Stimulated activated naive B cell treated with anti-CD40 and anti-IgM and Interleukin-4, amounts not matched to agents 10 μg/mL and 1 μg/mL and 100 μg/mL, for 72 hours (primary cell): ENCODE results near the gene PLCH2.
A peak's percentile ranks its signal among the peaks of the same experiment; 100 is the strongest.

ENCODE experiments used
- ATAC-seq, 2 donors: fragments of 150-1000 bp; cut with Tn5 transposase; replicated peaks; 2 replicates each; pipeline ENCODE4 v1.10.0; 2021; ENCODE audit warnings: moderate library complexity in 1 of 2
- DNase-seq: peaks from one replicate; pipeline ENCODE4 v3.0.0; 2021
- H3K27ac Mint-ChIP-seq: one replicate; pipeline ENCODE4 v1.8.0; 2022; ENCODE audit warnings: mild to moderate bottlenecking, mixed read lengths
- H3K27me3 Mint-ChIP-seq, 2 donors: one replicate each; pipeline ENCODE4 v1.8.0; 2022; ENCODE audit warnings: mixed read lengths in 2 of 2
- H3K36me3 Mint-ChIP-seq, 2 donors: one replicate each; pipeline ENCODE4 v1.8.0; 2022; ENCODE audit warnings: mixed read lengths in 2 of 2, mild to moderate bottlenecking in 1 of 2
- H3K4me1 Mint-ChIP-seq, 2 donors: one replicate each; pipeline ENCODE4 v1.8.0; 2022; ENCODE audit warnings: mixed read lengths in 2 of 2, mild to moderate bottlenecking in 1 of 2
- H3K4me3 Mint-ChIP-seq, 2 donors: one replicate each; pipeline ENCODE4 v1.8.0; 2022; ENCODE audit warnings: mild to moderate bottlenecking in 2 of 2, mixed read lengths in 2 of 2, moderate library complexity in 1 of 2
- H3K9me3 Mint-ChIP-seq, 2 donors: one replicate each; pipeline ENCODE4 v1.8.0; 2022; ENCODE audit warnings: mixed read lengths in 2 of 2, mild to moderate bottlenecking in 1 of 2

Gene PLCH2

DNA sequence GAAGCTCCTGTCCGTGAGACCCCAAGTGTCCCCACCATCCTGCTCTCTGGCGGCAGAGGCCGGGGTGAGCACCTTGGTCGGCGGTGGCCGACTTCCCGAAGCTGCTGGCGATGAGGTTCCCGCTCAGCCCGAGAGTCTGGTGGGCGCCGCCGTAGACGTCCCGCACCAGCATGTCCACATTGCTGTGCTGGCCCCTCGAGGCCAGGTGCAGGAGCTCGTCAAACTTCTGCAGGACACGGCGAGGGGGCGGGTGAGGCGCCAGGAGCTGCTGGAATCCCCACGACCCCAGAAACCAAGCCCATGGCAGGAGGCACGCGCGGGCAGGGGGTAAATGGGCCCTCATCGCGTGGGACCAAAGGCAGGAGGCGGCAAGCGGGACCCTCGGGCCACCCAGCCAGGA lies 43.6 kb downstream of the PLCH2 start:
- Mint-ChIP-seq H3K36me3 (peaks cover 33 to 40% of the 10 kb centered on the region in 2 donors), H3K27me3 (no peaks in the 10 kb centered on the region), H3K27ac (no peak overlapping the region), H3K4me3 (no peak overlapping the region), H3K4me1 (peaks cover 13 to 24% of the 10 kb centered on the region in 2 donors), H3K9me3 (no peaks in the 10 kb centered on the region)
- DNase-seq (no peak), ATAC-seq (no peak)

DNA sequence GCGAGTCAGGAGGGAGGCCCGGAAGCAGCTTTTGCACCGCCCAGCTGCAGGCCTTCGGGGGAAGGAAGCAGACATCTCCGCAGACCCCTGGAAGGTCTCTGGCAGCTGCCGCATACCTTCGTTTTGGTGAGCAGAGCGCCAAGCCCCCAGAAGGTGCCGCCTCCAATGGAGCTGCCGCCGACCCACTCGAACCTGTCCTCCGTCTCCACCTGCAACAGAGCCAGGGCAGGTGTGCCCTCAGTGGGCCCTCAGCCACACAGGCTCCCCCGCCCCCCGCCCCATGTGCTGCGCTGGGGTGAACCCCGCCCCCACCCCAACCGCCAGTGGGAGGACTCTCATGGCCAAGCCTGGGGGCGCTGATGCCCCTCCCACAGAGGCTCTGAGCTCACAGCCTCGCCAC lies 44.1 kb downstream of the PLCH2 start:
- ATAC-seq: no peak
- no peaks in the 10 kb centered on the region for H3K27me3 Mint-ChIP-seq
- H3K36me3 Mint-ChIP-seq: peaks cover 34 to 44% of the 10 kb centered on the region in 2 donors
- no peaks in the 10 kb centered on the region for H3K9me3 Mint-ChIP-seq
- no peak for DNase-seq
- H3K27ac Mint-ChIP-seq: no peak overlapping the region
- H3K4me3 Mint-ChIP-seq: no peak overlapping the region
- peaks cover 18 to 29% of the 10 kb centered on the region in 2 donors for H3K4me1 Mint-ChIP-seq

DNA sequence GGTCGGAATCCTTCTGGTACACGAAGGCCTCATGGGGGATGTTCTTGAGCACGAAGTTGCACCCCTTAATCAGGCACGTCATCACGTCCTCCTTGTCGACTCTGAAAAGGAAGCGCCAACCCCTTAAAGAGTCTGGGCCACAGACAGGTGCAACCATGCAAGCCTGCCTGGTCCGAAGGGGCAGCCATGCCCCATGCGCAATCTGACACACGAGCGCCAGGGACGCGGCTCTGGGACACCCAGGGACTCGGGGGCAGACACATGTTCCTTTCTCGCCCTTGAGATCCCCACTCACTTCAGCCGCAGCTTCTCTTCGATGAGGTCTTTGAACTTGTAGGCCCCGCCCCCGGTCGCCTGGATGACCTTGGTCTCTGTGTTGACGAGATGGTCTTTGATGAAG lies 44.7 kb downstream of the PLCH2 start:
- Mint-ChIP-seq H3K9me3 (no peaks in the 10 kb centered on the region), H3K4me1 (peaks cover 19 to 32% of the 10 kb centered on the region in 2 donors), H3K4me3 (no peak overlapping the region), H3K27ac (no peak overlapping the region), H3K36me3 (peaks cover 32 to 40% of the 10 kb centered on the region in 2 donors), H3K27me3 (no peaks in the 10 kb centered on the region)
- ATAC-seq (no peak), DNase-seq (no peak)

DNA sequence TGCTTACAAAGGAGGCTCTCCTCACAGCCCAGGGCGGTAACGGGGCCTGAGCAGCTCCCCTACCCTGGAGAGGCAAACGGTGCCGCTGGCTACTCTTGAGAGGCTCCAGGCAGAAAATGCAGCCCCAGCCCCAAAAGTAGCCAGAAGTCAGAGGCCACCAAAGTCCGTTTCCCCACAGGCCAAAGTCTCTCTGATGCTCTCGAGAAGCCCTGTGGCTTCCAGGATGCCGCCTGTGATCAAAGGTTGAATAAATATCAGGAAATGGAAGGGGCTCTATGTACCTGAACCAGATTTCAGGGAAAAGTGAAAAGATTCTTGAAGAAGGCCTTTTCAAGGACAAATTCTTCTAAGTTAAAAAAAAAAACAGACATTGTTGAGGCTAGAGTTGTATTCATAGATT lies 46.1 kb downstream of the PLCH2 start:
- ATAC-seq: no peak
- Mint-ChIP-seq H3K4me1 (peaks cover 25 to 38% of the 10 kb centered on the region in 2 donors), H3K4me3 (no peak overlapping the region)

DNA sequence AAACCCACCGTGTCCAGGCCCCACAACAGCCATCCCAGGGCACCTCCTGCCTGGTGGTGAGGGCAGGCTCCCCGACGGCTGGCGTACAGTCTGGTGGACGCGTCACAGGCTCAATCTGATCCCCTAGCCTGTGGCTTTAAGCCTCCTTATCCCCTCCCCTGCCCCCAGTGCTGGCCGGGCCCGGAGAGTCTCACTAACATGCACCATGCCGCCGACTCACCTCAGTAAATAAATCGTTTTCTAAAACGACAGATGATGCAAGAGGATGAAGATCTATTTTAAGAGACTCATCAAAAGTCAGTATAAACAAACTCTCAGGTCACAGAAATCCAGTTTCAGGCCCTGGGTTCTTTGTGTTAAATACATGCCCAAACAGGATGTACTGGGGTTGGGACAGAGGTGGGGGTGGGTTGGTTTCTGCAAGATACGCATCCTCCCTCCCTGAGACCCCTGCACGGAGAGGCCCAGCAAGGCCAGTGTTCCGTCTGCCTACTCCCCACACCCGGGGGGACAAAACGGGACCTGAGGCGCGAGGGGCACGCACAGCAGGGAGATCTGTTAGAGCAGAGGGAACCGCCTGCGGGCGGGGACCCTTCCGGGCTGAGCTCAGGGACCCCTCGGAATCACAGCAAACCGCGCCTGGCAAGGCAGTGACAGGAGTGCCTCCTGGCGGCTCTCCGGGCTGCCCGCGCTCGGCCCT lies 47.3 kb downstream of the PLCH2 start:
- H3K36me3 Mint-ChIP-seq: peaks cover 18 to 24% of the 10 kb centered on the region in 2 donors
- H3K27ac Mint-ChIP-seq: peak overlapping the region; percentile 37
- peaks cover 31 to 44% of the 10 kb centered on the region in 2 donors for H3K4me1 Mint-ChIP-seq
- DNase-seq (no peak), ATAC-seq (no peak)
- no peak overlapping the region for H3K4me3 Mint-ChIP-seq
- H3K9me3 Mint-ChIP-seq: no peaks in the 10 kb centered on the region
- H3K27me3 Mint-ChIP-seq: no peaks in the 10 kb centered on the region

More for the DNA sequence above, 46.1 kb downstream of the PLCH2 start:
- no peak for DNase-seq
- Mint-ChIP-seq H3K27ac (no peak overlapping the region), H3K36me3 (peaks cover 25 to 31% of the 10 kb centered on the region in 2 donors), H3K27me3 (no peaks in the 10 kb centered on the region), H3K9me3 (no peaks in the 10 kb centered on the region)

DNA sequence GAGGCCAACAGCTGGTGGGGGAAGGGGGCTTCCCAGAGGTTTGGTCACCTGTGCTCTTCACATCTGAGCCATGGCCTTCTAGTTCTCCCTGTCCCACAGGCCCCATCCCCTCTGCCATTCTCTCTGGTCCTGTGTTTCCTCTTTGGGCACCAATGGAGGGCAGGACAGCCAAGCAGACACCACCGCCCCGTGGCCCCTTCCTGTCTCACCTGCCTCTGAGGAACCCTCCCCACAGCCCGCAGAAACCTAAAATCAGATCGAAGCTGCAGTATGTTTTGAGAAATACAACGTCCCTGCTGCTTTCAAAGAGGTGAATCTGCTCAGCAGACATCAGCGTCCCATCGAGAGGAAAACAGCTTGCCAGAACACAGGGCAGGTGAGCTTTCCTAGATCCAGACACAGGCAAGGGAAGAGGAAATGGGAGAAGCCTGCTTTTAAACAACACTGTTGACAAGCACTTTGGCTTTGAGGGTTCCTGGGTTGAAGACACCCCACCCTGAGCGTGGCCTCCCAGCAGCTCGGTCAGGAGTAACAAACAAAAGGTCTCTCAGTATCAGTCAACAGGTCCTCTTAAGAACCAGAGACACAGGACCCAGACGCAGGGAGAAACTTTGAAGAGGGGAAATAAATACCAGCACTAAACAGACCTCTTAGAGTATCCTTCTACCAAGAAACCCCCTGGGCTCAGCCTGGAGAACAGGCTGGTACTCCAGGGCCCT lies 48.0 kb downstream of the PLCH2 start:
- H3K27ac Mint-ChIP-seq: peak overlapping the region; percentile 42
- no peaks in the 10 kb centered on the region for H3K9me3 Mint-ChIP-seq
- ATAC-seq (no peak), DNase-seq (no peak)
- H3K4me3 Mint-ChIP-seq: peak overlapping the region; percentile 96 to 97
- H3K36me3 Mint-ChIP-seq: peaks cover 11 to 17% of the 10 kb centered on the region in 2 donors
- H3K4me1 Mint-ChIP-seq: peaks cover 33 to 51% of the 10 kb centered on the region in 2 donors
- H3K27me3 Mint-ChIP-seq: no peaks in the 10 kb centered on the region

DNA sequence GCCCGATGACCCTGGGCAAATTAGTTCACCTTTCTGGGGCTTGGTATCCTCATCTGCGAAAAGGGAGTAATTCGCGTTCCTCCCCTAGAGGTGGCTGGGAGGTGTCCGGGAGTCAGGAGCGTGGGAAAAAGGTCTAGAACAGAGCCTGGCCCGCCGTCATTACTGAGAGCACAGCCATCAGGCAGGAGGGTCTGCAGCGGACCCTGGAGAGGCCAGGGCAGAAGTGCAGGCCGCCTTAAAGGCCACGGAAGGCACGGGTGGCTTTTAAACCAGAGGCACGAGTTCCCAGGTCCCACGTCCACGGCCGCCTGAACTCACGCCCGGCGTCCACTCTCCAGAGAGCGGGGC lies 49.5 kb downstream of the PLCH2 start:
- H3K36me3 Mint-ChIP-seq: peaks cover 9 to 13% of the 10 kb centered on the region in 2 donors
- ATAC-seq: no peak
- peaks cover 0 to 1% of the 10 kb centered on the region in 2 donors for H3K27me3 Mint-ChIP-seq
- DNase-seq: no peak
- peak overlapping the region; percentile 86 for H3K27ac Mint-ChIP-seq
- H3K4me3 Mint-ChIP-seq: peak overlapping the region; percentile 96 to 97
- peaks cover 33 to 54% of the 10 kb centered on the region in 2 donors for H3K4me1 Mint-ChIP-seq
- H3K9me3 Mint-ChIP-seq: no peaks in the 10 kb centered on the region

DNA sequence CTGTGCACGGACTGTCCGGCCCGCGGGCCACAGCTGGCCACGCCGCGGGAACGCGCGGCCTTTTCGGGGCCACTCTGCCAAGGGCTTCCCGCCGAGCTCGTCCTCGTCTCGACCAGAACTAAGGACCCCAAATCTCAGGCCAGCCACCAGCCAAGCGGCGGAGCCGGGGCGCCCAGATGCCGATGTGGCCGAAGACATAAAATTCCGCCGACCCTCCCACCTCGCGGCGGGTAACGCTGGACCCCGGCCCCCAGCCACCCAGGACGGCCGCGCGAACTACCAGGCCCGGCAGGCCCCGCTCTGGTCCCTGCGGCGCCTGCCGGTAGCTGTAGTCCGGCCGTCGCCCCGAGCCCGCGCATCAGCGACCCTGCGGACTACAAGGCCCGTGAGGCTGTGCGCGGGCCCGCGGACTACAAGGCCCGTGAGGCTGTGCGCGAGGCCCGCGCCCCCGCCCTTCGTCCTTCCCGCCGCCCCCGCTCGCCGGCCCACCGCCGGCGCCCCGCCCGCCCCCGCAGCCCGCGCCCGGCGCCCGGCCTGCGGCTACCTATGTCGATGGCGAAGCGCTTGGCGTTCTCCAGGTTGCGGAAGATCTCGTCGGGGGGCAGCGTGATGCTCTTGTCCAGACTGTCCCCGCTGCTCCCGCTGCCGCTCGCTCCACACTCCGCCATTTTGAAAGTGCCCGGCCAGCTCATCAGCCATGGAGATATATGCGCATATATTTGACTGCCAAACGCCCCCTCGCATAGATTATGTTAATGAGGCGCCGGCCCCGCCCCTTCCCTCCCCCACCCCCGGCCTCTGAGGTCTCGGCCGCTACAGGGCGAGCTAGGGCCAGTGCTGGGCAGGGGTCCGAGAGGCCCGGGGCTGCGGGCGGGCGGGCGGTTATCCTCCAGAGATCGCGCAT lies 50.1 kb downstream of the PLCH2 start, which contains the start of gene PANK4:
Gene PANK4, minus strand, starts transcription at position 677 of the 904 bp plus-strand sequence. Its CDS starts 9 bp downstream, at position 668.
- peak; percentile 90 to 93 for ATAC-seq
- H3K36me3 Mint-ChIP-seq: peaks cover 5 to 6% of the 10 kb centered on the region in 2 donors
- no peaks in the 10 kb centered on the region for H3K9me3 Mint-ChIP-seq
- peaks cover 38 to 59% of the 10 kb centered on the region in 2 donors for H3K4me1 Mint-ChIP-seq
- peak; percentile 83 for DNase-seq
- H3K4me3 Mint-ChIP-seq: peak within 1 kb of the TSS; percentile 96 to 97
- H3K27me3 Mint-ChIP-seq: peaks cover 6 to 7% of the 10 kb centered on the region in 2 donors
- H3K27ac Mint-ChIP-seq: peak within 1 kb of the TSS; percentile 99

DNA sequence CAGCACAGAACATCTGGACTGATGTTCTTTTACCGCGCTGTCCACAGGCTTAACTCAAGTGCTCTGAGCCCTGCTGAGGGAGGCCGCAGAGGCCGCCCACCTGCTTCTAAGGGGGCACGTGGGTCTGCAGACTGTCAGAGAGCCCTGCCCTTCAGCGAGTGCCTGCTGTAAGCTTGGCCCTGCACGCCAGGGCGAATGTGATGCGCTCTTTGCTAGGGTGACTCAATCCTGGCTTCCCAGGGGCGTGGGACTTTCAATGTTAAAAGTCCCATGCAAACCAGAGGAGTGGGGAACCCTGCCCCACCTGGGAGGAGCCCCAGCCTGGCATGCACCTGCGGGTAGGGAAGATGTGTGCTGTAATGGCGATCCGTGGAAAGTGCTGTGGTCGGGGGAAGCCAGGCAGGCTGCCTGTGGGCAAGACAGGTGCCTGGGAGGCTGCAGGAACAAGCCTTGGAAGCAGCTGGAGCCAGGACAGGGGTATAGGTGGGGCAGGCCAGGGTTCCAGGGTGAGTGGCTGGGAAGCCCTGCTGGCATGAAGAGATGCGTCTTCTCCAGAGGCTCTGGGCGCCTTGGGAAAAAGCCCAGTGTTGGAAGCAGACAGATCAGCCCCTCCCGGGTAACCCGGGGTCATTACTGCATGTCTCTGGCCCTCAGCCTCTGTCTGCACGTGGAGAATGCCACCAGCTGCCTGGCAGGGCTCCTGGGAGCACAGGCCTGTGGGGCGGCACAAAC lies 50.9 kb downstream of the PLCH2 start:
- Mint-ChIP-seq H3K36me3 (peaks cover 3 to 5% of the 10 kb centered on the region in 2 donors), H3K27me3 (peaks cover 14 to 16% of the 10 kb centered on the region in 2 donors), H3K27ac (peak overlapping the region; percentile 91), H3K4me3 (peak overlapping the region; percentile 80 to 96), H3K4me1 (peaks cover 38 to 59% of the 10 kb centered on the region in 2 donors), H3K9me3 (no peaks in the 10 kb centered on the region)
- DNase-seq (peak; percentile 77), ATAC-seq (peak; percentile 61 to 73)

DNA sequence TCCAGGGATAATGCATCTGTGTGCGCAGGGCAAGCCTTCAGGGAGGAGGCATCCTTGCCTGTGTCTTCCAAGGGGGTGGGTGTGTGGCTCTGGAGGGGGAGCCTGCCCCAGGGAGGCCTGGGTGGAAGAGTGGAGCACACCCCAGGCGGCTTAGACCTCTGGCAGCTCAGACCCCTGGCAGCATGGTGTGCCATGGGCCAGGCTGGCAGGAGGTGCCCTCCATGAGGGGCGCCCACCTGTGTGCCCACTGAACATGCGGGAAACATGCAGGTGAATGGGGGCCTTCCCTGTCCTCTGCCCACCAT lies 51.4 kb downstream of the PLCH2 start:
- Mint-ChIP-seq H3K36me3 (peaks cover 3 to 5% of the 10 kb centered on the region in 2 donors), H3K4me1 (peaks cover 38 to 57% of the 10 kb centered on the region in 2 donors), H3K4me3 (peak overlapping the region; percentile 80 to 96), H3K27me3 (peaks cover 15 to 20% of the 10 kb centered on the region in 2 donors), H3K27ac (no peak overlapping the region), H3K9me3 (no peaks in the 10 kb centered on the region)
- no peak for DNase-seq
- ATAC-seq: no peak

DNA sequence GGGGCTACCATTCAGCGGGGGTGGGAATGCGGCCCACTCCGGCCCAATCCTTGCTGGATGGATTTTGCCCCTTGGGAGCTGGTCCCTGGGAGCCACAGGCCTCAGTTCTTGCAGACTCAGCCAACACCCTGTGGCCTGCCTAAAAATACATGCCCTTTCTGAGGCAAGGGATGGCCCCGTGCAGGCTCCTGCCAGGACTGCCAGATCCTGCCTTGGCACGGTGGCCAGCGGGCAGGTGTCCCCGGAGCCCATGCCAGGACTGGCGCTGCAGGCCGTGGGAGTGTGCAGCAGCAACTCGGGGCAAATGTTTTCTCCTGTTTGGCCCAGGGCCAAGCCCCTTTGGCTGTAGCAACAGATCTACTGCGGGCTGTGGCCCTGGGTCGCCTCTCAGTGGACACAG lies 51.9 kb downstream of the PLCH2 start:
- ATAC-seq (no peak), DNase-seq (no peak)
- Mint-ChIP-seq H3K4me1 (peaks cover 35 to 52% of the 10 kb centered on the region in 2 donors), H3K9me3 (no peaks in the 10 kb centered on the region), H3K27me3 (peaks cover 15 to 25% of the 10 kb centered on the region in 2 donors), H3K36me3 (peaks cover 3 to 5% of the 10 kb centered on the region in 2 donors), H3K4me3 (no peak overlapping the region), H3K27ac (no peak overlapping the region)

DNA sequence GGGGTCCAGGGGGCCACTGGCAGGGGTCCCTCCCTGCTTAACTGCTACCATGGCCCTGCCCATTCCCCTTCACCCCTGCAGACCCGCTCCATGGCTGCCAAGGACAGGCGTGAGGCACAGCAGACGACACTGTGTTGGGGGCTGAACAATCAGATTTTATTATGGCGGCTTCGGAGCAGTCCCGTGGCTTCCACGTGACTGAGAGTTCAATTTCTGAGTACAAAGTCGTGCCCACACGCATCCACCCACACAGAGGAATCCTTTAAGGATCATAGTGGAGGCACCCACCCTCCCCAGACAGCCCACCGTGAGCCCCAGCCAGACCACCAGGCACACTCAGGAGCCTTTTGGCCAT lies 52.5 kb downstream of the PLCH2 start:
- Mint-ChIP-seq H3K4me1 (peaks cover 35 to 46% of the 10 kb centered on the region in 2 donors), H3K9me3 (no peaks in the 10 kb centered on the region), H3K4me3 (peak overlapping the region in 1 of 2 donors; percentile 84), H3K27me3 (peaks cover 15 to 30% of the 10 kb centered on the region in 2 donors), H3K27ac (no peak overlapping the region), H3K36me3 (peaks cover 3 to 5% of the 10 kb centered on the region in 2 donors)
- DNase-seq (no peak), ATAC-seq (no peak)

DNA sequence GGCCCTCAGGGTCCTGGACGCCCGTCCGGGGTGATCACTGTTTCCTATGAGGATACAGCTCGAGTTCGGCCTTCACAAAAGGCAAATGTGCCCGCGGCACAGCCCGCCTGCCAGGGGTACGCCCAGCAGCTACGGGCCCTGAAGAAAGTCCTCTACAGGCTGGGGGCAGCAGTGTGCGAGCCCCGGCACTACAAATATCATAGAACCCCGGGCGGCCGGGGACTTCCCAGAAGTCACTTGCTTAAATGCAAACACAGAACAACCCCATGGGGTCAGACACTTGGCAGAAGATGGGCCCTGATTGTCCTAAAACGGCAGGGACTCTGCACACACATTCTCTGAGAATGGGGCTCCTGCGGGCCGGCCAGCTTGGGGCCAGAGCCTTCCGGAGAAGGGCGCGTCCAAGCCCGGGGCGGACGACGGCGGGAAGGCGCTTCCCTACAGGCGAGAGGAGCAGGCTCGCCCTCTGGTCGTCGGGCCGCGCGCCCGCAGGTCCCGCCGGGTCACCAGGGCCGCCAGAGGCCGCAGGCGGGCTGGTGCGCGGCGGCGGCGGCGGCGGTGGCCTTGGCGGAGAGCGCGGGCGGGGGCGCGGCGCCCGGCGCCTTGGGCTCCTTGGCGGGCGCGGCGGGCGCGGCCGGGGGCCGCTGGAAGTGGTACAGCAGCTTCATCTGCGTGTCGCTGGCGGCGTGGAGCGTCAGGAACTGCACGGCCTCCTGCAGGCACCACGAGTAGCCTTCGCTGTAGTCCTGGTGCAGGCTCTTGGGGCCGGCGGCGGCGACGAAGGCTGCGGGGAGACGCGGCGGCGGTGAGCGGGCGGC lies 53.1 kb downstream of the PLCH2 start:
- ATAC-seq (peak; percentile 8 to 22), DNase-seq (no peak)
- Mint-ChIP-seq H3K27ac (peak overlapping the region; percentile 25), H3K9me3 (no peaks in the 10 kb centered on the region), H3K4me1 (peaks cover 31 to 41% of the 10 kb centered on the region in 2 donors), H3K27me3 (peaks cover 19 to 36% of the 10 kb centered on the region in 2 donors), H3K4me3 (peak overlapping the region; percentile 77 to 84), H3K36me3 (peaks cover 3 to 5% of the 10 kb centered on the region in 2 donors)
